IPS DF 19.7 (cell line): ENCODE results near the gene HSPA12A.

ENCODE experiments used
- DNase-seq: peaks from one replicate; pipeline ENCODE4 v3.0.0-alpha.2; 2013; ENCODE audit warnings: low read depth, low spot score

HSPA12A gene

DNA sequence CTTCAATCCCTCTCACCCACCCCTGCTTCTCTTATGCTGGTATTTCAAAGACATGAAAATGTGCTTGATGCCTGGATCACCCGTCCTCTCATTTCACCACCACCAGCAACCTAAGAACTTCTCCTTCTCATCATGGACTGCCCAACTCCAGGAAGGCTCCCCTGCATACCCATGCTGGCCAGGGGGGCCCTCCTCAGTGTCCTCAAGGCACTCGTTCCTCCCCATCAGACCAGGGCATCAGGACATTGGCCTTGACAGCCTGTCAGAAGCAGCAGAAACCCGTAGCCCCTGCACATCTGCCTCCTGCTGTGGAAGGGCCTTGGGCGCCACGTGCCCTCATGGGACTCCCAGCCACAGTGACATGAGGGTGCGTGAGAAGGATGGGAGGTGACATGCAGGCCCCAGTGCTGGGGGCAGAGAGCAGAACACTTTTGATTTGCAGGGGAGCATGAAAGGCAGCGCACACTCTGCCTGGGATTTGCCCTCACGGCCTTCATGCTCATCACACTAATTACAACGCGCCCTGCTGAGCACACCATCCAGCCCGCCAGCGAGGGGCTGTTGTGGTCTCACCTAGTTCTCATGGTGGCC lies 1.9 kb upstream of the HSPA12A start:
- DNase-seq = no peak

DNA sequence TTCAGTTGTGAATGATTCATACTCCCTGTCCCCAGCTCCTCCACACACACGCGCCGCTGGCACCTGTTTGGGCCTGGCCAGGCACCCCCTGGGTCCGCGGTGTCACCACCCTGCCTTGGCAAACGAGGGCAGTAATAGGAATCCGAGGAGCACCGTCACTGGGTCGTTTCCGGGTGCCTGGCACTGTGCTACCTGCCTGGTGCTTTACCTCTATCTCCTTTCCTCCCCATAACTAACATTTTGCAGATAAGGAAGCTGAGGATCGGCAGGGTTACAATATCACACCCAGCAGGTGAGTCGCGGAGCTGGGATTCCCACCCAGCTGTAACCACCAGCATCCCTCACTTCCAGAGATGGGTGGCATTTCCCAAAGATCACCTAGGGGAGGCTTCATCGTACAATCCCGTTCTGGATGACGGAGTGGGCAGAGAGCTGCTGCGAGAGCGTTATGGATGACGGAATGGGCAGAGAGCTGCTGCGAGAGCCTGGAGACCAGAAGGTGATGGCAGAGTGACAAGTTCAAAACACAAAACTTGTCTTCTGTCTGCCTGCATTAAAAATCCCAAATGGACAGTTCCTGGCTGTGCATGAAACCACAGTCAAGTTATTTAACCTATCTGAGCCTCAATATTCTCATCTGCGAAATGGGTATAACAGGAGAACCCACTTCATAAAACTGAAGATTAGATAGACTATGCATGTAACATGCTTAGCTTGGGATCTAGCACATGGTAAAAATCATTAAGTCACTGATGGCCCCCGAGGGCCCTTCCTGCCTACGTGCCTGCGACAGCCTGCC lies 1.1 kb upstream of the HSPA12A start:
- no peak for DNase-seq

DNA sequence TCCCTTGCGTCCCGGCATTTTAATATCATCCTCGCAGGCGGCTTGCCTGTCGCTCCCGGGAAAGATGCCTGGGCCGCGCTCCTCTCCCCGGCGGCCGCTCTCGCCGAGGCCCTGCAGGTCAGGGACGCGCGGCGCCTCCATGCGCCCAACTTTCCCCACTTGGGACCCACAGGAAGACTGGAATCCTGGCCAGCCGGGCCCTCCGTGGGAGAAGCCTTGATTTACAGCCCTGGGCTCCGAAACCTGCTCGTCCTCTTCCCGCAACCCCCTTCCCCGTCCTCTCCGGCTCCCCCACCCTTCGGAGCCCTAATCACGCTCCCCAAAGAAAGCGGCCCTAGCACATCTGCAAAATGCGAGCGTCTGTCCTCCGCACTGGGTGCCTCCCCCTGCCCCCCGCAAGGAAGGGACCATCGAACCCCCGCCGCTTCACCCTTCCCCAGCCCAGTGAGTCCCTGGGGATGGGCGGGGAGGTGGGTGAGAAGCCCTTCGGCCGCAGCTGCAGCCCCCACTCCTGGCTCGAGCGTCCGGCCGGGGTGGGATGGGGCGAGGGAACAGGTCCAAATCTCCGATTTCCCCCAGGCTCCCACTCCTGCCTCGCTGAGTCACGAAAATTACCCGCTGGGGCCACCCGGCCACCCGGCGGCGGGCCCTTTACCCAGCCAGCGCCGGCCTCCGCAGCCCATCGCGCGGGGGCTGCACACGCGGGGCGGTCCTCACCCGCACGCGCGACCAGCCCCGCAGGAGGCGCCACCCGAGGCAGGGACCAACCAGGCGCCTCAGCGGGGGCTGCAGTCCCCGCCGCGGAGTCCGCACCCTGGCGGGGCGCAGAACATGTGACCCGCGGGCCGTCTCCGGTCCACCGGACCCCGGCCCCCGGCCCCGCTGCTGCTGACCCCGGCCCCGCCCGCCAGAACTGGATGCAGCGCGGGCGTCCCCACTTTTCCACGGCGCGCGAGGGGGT lies 695 bp downstream of the HSPA12A start:
- DNase-seq = no peak

DNA sequence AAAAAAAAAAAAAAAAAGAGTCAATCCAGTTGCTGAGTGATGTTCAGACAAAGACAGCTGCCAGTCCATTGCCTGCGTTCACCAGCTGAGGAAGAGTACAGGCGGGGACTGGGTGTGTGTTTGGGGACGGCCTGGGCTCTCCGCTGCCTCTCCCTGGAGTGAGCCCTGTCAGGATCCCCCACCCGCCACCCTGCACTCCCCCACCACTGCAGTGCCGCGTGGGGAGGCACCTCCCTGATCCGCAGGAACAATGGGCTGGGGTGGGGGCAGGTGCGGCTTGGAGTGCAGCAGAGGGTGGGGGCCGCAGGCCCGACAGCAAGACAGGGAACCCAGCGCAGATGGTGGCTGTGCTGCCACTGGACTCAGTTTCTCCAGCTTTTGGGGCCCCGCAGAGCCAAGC lies 1.4 kb downstream of the HSPA12A start:
- no peak for DNase-seq

DNA sequence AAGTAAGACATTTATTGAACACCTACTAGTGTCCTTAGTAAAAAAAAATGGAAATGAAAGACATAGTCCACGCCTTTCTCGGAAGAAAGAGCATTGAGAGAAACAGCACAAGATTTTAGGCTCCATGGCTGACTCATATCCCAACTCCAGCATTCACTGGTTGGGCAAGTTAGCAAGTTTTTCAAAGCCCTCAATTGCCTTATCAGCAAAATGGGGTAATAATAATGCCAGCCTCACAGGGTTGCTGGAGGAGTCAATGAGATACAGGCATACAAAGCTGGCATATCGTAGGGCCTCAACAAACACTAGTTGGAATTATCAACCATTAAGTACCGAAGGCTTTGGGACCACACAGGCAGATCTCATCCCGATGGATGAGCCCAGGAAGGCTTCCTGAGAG lies 4.0 kb downstream of the HSPA12A start:
- DNase-seq = no peak

DNA sequence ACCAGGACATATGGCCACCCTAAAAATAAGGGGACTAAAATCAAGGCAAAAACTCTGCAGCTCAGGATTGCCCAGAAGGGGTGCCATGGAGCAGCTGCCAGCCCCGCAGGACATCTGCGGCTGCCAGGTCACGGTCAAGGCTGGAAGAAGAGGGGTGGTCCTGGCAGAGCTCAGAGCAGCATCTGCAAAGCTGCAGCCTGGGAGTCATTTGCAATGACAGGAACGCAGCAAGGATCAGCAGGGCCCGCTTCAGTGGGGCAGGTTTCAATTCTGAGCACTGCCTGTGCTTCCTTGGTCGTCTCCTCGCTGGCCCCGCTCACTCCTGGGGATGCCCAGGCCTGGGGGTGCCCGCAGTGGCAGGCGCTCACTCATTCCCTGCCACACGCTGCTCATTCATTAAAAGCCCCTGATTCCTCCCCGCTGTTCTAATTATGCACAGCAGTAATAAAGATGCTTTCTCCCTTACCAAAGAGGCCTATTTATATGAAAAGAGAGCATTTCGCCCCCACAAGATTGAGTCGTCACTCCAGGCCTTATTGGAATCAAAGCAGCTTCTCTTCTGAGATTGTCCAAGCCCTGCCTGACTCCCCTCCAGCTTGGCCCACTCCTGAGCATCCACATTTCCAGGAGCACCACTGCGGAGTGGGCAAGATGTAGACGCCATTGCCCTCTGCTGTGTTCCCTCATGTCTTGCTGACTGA lies 4.6 kb downstream of the HSPA12A start:
- no peak for DNase-seq

DNA sequence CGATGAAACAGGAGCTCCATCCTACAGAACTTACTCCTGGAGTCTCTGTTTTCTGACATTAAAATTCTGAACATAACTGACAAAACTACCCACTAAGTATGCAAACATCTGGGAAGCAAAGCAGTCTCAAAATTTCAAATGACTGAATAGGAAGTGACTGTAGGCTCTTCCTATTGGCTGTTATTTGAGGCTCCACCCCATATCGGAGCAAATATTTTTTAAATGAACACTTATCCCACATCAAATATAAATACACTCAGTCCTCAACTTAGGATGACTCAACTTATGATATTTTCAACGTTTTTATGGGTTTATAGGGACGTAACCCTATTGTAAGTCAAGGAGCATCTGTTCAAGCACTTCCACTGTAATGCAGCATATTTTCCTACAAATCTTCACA lies 8.8 kb downstream of the HSPA12A start:
- DNase-seq = no peak

DNA sequence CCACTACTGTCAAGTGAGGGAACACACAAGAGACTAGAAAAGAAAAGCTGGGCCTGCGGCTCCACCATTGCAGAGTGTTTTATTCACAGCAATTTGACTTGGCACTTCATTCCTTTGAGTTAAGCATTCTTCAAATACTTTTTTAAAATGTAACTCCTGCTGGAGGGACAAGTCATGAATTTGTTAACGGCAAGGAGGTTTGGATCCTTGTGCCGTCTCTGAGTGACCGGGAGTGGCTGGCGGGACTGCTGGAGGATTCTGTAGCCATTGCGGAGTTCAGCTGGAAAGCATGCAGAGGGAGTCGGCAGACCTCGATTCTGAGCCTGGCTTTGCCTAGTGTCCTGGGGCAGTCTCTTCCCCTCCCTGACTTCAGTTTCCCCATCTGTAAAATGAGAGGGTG lies 9.8 kb downstream of the HSPA12A start:
- DNase-seq = no peak

DNA sequence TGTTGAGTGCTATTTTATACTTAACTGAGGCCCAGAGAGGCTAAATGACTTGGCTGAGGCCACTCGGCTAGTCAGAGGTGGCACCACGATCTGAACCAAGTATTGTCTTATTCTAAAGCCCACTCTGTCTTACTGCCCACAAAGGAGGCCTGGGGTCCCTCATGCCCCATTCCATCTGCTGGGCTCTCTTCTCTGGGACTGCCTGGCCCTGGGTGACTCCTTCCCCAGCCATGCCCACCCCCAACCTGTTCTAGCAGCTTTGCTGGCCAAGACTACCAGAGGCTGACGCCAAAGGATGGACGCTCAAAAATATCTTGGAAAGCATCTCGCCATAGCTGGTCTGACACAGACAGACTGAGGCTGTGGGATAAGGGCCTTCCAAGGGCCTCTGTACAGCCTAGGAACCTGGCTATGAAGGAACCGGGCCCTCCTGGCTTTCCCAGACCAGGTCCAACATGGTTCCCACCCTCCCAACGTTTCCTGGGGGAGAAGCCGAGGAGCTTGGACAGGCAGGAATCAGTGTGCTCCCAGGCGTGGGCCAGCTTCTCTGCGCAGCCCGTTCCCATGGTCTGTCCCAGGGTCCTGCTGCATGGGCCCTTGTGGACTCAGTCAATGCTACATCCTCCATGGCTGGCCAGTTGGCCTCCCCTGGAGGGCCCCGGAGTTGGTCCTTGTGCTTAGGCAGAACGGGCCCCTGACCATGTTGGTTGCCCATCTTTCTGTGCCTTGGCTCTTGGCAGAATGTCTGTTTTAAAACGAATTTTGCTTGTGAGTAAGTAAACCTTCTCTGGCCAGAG lies 11.7 kb downstream of the HSPA12A start:
- no peak for DNase-seq

DNA sequence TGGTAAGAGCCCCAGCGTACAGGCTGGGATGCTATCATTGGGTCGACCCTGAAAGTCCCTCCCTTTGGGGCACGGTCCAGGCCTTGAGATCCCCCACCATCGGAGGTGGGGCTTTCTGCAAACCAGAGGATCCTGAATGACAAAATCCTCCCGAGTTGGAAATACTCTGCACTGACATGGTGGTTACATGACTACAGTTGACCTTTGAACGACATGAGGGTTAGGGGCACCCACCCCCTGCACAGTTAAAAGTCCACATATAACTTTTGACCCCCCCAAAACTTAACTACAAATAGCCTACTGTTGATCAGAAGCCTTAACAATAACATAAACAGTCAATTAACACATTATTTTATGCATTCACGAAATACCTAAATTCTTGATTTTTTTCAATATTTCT lies 13.1 kb downstream of the HSPA12A start:
- no peak for DNase-seq

DNA sequence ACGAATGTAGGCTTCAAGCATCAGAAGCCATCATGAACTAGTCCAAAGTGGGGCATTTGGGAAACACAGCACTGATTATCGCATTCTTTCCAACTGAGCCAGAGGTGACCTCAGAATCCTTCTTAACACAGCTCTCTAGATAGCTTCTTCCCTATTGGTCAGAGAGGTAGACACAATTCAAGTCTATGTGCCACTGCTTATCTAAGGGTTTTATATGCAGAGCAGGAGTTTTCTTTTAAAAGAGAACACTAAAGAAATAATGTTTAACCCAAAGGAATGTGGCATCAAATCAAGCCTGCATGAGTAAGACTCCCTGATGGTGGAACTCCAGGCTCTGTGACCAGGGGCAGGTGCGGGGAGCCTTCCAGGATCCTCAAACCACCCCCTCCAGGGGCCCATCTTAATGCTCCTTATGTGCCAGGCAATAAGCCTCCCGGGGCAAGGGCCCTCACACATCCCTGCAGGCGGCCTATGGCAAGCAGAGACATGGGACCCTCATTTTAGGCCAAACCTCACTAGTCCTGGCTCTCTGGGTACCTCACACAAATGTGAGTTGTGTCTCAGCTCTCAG lies 13.8 kb downstream of the HSPA12A start:
- no peak for DNase-seq

DNA sequence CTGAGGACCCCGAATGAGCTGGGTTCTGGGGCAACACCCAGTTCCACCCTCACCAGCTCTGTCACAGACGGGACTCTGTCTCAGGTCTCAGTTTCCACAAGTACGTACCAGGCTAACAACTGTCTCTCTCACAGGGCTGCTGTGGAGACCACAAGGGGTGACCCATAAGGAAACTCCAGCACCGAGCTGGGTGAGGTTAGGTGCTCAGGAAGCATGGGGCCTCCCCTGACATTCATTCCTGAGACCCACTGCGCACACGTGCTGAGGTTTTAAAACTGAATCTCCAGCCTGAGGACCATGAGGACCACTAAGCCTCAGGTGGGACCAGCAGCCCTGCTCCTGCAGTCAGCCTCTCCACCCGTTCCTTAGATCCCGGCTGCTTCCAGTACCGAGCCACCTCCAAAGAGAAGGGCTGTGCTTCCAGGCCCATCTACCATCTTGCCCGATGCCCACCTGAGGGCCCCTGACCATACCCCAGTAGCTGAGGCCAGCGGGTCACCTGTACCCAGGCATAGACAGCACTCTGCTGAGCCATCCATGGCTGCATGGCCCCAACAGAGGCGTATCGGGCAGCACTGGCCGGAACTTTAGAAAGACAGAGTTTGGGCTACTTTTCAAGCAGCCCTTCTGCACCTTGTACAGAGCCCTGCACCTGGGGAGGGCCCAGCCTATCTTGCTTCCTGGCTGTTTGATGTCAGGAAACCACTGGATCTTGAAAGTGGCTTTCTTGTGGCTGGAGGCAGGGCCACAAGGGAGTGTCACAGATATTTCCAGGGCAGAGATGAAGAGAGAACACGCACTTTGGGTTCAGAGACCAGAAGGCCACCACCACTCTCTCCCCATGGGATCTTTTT lies 18.7 kb downstream of the HSPA12A start:
- no peak for DNase-seq

DNA sequence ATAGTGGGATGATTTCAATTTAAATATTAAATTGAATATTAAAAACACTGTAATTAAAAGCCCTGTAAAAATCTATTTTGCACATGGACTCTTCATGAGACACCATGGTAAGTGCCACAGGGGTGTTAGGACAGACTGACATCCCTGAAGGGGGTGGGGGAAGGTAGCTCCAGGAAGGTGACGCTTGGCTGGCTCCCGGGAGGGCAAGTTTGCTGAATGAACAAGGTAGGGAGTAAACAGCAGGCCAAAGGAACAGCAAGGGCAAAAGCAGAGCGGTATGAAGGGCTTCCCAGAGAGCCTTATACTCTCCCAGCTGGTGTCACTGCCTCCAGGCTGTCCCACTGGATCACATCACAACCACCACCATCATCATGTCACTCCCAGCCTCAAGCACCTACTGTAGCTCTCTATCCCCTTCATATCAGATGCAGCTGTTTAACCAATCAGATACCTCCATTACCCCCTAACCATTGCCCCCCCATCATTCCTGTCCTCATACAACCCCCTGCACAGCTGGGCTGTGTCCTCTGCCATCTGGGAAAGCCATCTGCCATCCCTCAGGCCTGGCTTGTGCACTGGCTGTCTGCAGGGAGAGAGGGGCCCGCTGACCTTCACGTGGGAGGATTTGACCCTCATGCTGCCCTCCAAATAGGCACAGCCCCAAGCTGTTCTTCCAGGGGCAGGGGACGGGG lies 19.5 kb downstream of the HSPA12A start:
- no peak for DNase-seq

DNA sequence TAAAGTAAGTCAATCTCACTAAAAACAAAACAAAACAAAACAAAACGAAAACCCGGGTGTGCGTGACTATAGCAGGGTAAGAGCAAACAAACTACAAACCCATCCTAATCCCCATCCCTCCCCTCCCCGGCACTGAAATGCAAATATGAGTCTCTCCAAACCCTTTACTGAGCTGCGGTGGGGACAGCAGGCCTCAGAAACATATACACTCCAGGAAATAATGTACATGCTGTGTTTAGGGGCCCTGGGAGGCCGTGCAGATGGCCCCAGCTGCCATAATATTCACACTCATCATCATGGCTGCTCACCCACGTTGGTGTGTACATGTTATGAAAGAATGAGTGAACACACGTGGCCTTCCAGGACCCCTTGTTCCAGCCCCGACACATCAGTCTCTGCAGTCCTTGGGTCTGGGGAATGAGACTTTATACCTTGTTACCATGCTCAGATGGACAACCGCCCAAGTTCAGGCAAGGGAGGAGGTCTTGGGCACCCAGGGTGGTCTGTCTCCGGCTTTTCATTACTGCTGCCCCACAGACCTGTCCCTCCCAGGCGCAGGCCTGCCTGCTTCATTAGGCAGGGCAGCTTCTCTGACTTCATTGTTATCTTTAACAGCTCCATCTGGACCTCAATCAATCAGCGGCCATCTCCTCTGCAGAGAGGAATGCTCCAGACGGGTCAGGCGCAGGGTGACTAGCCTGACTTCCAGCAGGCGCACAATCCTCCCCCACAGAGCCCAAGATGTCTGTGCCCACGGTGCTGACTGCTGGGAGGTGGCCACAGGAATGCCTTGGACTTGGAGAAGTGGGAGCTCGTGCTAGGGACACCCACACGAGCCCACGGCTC lies 20.6 kb downstream of the HSPA12A start:
- DNase-seq = no peak

DNA sequence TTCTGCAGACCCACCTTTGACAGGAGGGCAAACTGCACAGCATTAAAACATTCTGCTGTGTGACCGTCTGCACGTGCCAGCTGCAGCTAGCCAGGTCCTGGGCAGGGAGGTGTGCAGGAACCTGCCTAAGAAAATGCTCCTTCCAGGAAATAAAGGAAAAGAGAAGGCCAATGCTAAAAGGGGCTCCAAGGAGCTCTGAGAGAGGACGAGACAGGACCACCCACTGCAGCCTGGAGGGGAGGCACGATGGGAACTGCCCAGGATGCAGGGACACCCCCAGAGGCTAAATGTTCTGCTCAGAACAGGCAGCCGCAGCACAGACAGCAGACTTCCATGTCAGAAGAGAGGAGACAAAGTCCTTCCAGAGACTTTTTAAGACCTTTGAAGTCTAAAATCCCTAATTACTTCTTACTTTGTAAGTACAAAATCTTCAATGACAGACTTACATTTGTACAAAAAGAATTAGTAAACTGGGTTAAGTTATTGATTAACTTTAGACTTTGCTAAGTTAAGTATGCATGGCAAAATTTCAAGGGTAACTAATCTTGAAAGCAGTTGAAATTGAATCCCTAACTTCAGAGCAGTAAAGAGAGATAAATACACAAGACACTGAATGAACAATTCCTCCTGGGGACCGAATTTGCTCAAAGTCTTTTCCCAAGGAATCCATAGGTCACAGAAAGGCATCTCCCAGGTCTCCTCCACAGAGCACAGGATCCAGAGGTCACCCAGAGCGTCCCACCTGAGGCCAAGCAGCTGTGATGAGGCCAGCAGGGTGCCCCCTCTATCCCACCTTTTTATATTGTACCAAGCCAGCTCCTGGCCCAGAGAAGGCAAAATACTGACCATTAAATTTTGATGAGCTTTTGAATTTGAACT lies 21.5 kb downstream of the HSPA12A start:
- no peak for DNase-seq

DNA sequence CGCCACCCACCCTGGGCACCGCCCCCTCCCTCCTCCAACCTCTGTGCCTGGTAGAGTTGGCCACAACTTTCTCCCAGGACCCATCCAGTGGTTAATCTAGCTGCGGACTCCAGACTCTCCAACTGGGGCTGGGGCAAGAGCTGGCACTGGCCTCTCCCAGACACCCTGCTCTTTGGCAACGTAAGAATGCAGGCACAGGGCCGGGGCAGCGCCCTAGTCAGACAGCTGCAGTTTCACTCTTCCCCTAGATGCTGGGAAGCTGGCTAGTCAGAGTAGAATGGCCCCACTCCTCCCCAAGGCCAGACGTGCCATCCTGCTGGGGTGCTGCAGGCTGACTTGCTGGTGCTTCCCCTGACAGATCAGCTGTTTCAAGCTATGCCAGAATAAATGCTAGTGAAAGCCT lies 22.1 kb downstream of the HSPA12A start:
- no peak for DNase-seq

DNA sequence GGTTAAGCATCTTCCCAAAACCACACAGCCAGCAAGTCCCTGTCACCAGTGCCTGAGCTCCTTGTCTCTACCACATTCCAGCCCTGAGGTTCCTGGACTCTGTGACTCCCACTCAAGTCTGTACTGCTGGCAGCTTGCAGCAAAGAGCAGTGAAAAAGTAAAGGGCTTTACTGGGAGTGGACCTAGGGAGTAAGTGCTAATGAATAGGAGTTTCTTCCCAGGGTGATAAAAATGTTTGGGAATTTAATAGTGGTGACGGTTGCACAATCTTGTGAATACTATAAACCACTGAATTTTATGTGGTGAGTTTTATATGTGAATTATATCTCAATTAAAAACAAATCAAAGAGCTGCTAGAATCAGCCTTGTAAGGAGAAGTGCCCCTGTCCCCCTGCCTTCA lies 22.6 kb downstream of the HSPA12A start:
- DNase-seq = no peak
